HepG2 (cell line): ENCODE results near the gene XG. TPM values are rescaled to one million over a fixed set of nuclear protein-coding genes. Genes with fewer than 3 reads are reported as not detected.

Source experiments
- ATAC-seq: fragments of 200-7000 bp; cut with Tn5 transposase; 3 replicates; pipeline ENCODE4 v1.9.1; 2020; ENCODE audit warnings: mild to moderate bottlenecking, moderate library complexity
- BruUV-seq: library from RNA; stranded (reverse); fragments of 400-500 nt; replicated peaks from 2 replicates; lab custom pipeline; 2021; lab: Mats Ljungman, UMichigan
- CTCF ChIA-PET: fragments of 300-600 bp; formaldehyde crosslinking; extraction: SDS; loops from one replicate; lab custom pipeline; 2021; ENCODE audit warnings: low total read pairs, inconsistent platforms, low intra/inter-chr PET ratio; lab: Yijun Ruan, JAX
- POLR2A ChIA-PET: fragments of 350-600 bp; sonication (Branson Sonifier 250); formaldehyde crosslinking; loops from one replicate; lab custom pipeline; 2020; ENCODE audit warnings: antibody characterized with exemption, inconsistent platforms; lab: Yijun Ruan, JAX
- DNase-seq: peaks from one replicate; pipeline ENCODE4 v3.0.0-alpha.2; 2015; ENCODE audit warnings: low spot score
- FAIRE-seq: peaks from 3 replicates; lab custom pipeline; 2011; peaks lifted over from hg19 to GRCh38; lab: Jason Lieb, UNC
- H2AFZ ChIP-seq: one replicate; pipeline ENCODE4 v1.6.1; 2011; ENCODE audit warnings: low read length, inconsistent platforms
- H3K27ac ChIP-seq: fragments of 300-600 bp; 3 replicates; pipeline ENCODE4 v1.8.0; 2011; ENCODE audit warnings: mixed run types, mild to moderate bottlenecking, mixed read lengths, low read length, inconsistent platforms; ENCODE audit not compliant: insufficient read depth; ENCODE audit errors: extremely low read length
- H3K27me3 ChIP-seq, 2 experiments: fragments of 200-600 bp in 1 of 2; 2 replicates in 1 of 2; 3 replicates in 1 of 2; pipeline versions ENCODE4 v1.6.0 to v1.8.0; 2011; ENCODE audit warnings: low read length in 2 of 2, mild to moderate bottlenecking in 2 of 2, moderate library complexity in 2 of 2, inconsistent platforms in 1 of 2; ENCODE audit not compliant: insufficient read depth in 2 of 2, control insufficient read depth in 1 of 2
- H3K36me3 ChIP-seq, 2 experiments: fragments of 200-600 bp in 1 of 2; replicated peaks in 1 of 2; 2 replicates in 1 of 2; 3 replicates in 1 of 2; pipeline versions ENCODE4 v1.5.1 to v1.8.0; 2011; ENCODE audit warnings: low read length in 2 of 2, inconsistent platforms in 1 of 2; ENCODE audit not compliant: insufficient read depth in 2 of 2, control insufficient read depth in 1 of 2
- H3K4me1 ChIP-seq: 2 replicates; pipeline ENCODE4 v1.5.1; 2012; ENCODE audit warnings: low read length, inconsistent platforms; ENCODE audit not compliant: insufficient read depth
- H3K4me2 ChIP-seq: 2 replicates; pipeline ENCODE4 v1.6.0; 2011; ENCODE audit warnings: low read depth, low read length, inconsistent platforms
- H3K4me3 ChIP-seq, 3 experiments: fragments of 200-600 bp in 1 of 3; sonication (generic), shearing (Covaris generic) in 1 of 3; replicated peaks in 1 of 3; 2 replicates each; pipeline ENCODE4 v1.5.1; 2011 to 2016; ENCODE audit warnings: low read length in 3 of 3, inconsistent platforms in 2 of 3, low read depth in 2 of 3, mild to moderate bottlenecking in 2 of 3, control low read depth in 1 of 3, mixed read lengths in 1 of 3; ENCODE audit not compliant: insufficient read depth in 1 of 3
- H3K79me2 ChIP-seq: one replicate; pipeline ENCODE4 v1.6.1; 2011; ENCODE audit warnings: low read length, inconsistent platforms; ENCODE audit not compliant: insufficient read depth
- H3K9ac ChIP-seq: 2 replicates; pipeline ENCODE4 v1.6.0; 2011; ENCODE audit warnings: mild to moderate bottlenecking, low read depth, low read length, inconsistent platforms; ENCODE audit not compliant: insufficient read depth
- H3K9me3 ChIP-seq: 2 replicates; pipeline ENCODE4 v1.5.1; 2012; ENCODE audit warnings: mild to moderate bottlenecking, low read length
- H4K20me1 ChIP-seq: 2 replicates; pipeline ENCODE4 v1.6.0; 2011; ENCODE audit warnings: inconsistent platforms, mild to moderate bottlenecking, low read length, moderate library complexity; ENCODE audit not compliant: insufficient read depth
- ELF3 ChIP-seq: IDR thresholded peaks from 2 replicates; pipeline ENCODE4 v1.6.1; 2016; ENCODE audit warnings: missing genetic modification reagents, missing compliant biosample characterization
- FOSL1 ChIP-seq: sonication (generic); formaldehyde crosslinking; IDR thresholded peaks from 2 replicates; pipeline ENCODE4 v1.9.0; 2021; ENCODE audit warnings: missing genetic modification reagents, borderline replicate concordance
- HMG20B ChIP-seq: conservative IDR thresholded peaks from 2 replicates; pipeline ENCODE4 v1.6.1; 2016; ENCODE audit warnings: missing genetic modification reagents, missing compliant biosample characterization
- HNF4A ChIP-seq: sonication (generic); formaldehyde crosslinking; IDR thresholded peaks from 2 replicates; pipeline ENCODE4 v1.4.0; 2020; ENCODE audit warnings: missing genetic modification reagents
- MXD4 ChIP-seq: IDR thresholded peaks from 2 replicates; pipeline ENCODE4 v1.6.1; 2016; ENCODE audit warnings: mild to moderate bottlenecking, missing biosample characterization, missing genetic modification reagents
- TCF12 ChIP-seq, 2 experiments: fragments of 450-650 bp in 1 of 2; sonication (generic) in 1 of 2; formaldehyde crosslinking in 1 of 2; IDR thresholded peaks; 2 replicates each; pipeline versions ENCODE4 v1.6.1 to v1.8.0; 2017 to 2022; ENCODE audit warnings: antibody characterized with exemption in 1 of 2, mild to moderate bottlenecking in 1 of 2, missing genetic modification reagents in 1 of 2, moderate library complexity in 1 of 2
- ZFP1 ChIP-seq: IDR thresholded peaks from 2 replicates; pipeline ENCODE4 v1.6.1; 2016
- ZNF333 ChIP-seq: sonication (generic); formaldehyde crosslinking; IDR thresholded peaks from 2 replicates; pipeline ENCODE4 v1.4.0; 2020; ENCODE audit warnings: mild to moderate bottlenecking, missing genetic modification reagents, borderline replicate concordance
- ZNF629 ChIP-seq: sonication (generic); formaldehyde crosslinking; conservative IDR thresholded peaks from 2 replicates; pipeline ENCODE4 v1.5.0; 2020; ENCODE audit warnings: missing genetic modification reagents
- WGBS: methylation state at CpG from one replicate; pipeline ENCODE4 v1.1.6; 2017; ENCODE audit warnings: low lambda C conversion rate; 5-methylcytosine and 5-hydroxymethylcytosine counted together
- in situ Hi-C: cut with HindIII; loops from 2 replicates; pipeline ENCODE4 v1.10.0; 2017; ENCODE audit warnings: low pct_unique_long_range_greater_than_20kb; ENCODE audit not compliant: extremely low pct_ligation_motif_present
- intact Hi-C: fragments of 100-400 bp; cut with micrococcal nuclease; formaldehyde crosslinking; loops from one replicate; pipeline ENCODE4 v1.10.0; 2022; ENCODE audit not compliant: unreplicated experiment
- polyA plus RNA-seq, 8 experiments: library from polyadenylated mRNA; depleted of rRNA in 3 of 8; stranded (reverse) in 7 of 8; unstranded in 1 of 8; fragments of >200 nt; fragmentation: Illumina TruSeq in 4 of 8; extraction: Trizol in 4 of 8; gene quantifications; 2 replicates each; pipeline versions ENCODE4 v1.2.1 to v1.2.3, GENCODE V29; 2011 to 2016; ENCODE audit warnings: low read depth in 4 of 8, missing spikeins in 1 of 8, mixed read lengths in 1 of 8; ENCODE audit not compliant: insufficient read depth in 1 of 8
- total RNA-seq, 5 experiments: library from RNA; depleted of rRNA; stranded (reverse); fragments of >200 nt; fragmentation: Illumina TruSeq; extraction: Trizol; gene quantifications; 2 replicates each; pipeline ENCODE4 v1.2.3, GENCODE V29; 2016; ENCODE audit warnings: low read depth in 1 of 5
- TF ChIP-seq, protein P1 (sequence below): IDR thresholded peaks from 2 replicates; pipeline ENCODE4 v1.6.1; 2016; ENCODE audit warnings: mild to moderate bottlenecking
- TF ChIP-seq, protein P2 (sequence below): IDR thresholded peaks from 2 replicates; pipeline ENCODE4 v1.6.1; 2016; ENCODE audit warnings: missing compliant biosample characterization, missing genetic modification reagents, borderline replicate concordance
- TF ChIP-seq, protein P3 (sequence below): sonication (generic); formaldehyde crosslinking; IDR thresholded peaks from 2 replicates; pipeline ENCODE4 v1.4.0; 2020; ENCODE audit warnings: missing genetic modification reagents
- TF ChIP-seq, protein P4 (sequence below): sonication (generic); formaldehyde crosslinking; IDR thresholded peaks from 2 replicates; pipeline ENCODE4 v1.4.0; 2020; ENCODE audit warnings: low read depth, mild to moderate bottlenecking, missing genetic modification reagents

The XG gene
- total and polyA plus RNA-seq, 2 of the 13 experiments (the other 11 are each of a cell fraction or from before 2014, with no cell fraction given), result not detected

DNA sequence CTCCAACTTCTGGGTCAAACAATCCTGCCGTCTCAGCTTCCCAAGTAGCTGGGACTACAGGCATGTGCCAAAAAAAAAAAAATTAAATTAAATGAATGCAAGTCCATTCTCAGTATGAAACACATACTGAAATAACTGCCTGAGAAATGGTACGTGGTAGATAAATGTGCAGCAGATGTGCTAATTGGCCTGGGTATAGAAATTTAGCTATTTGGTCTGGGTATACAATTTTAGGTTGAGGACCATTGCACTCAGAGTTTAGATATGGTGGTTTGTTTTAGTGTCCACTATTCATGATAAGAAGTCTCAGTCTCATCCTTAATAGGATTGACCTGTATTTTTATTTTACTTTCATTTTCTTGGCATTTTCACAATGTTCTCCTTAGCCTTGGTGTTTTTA, 86.1 kb downstream of the XG start:
- peak; percentile 4 for FAIRE-seq
- no peak for DNase-seq
- H3K4me1 ChIP-seq, result no peaks in the 10 kb centered on the region
- H3K9ac ChIP-seq, result no peak overlapping the region
- H3K4me2 ChIP-seq, result no peak overlapping the region
- H4K20me1 ChIP-seq, result no peaks in the 10 kb centered on the region
- no peaks in the 10 kb centered on the region for H3K27me3 ChIP-seq
- no TSS peak for BruUV-seq
- in situ Hi-C loops, result no loop called here
- no peaks in the 10 kb centered on the region for H3K79me2 ChIP-seq
- H2AFZ ChIP-seq, result no peak overlapping the region
- POLR2A ChIA-PET, result no interaction called here
- no peak overlapping the region for H3K4me3 ChIP-seq
- CTCF ChIA-PET, result no interaction called here
- H3K36me3 ChIP-seq, result peaks cover 0 to 1% of the 10 kb centered on the region in 2 experiments; a peak in 2 of 5 replicates
- H3K27ac ChIP-seq, result no peak overlapping the region
- no peaks in the 10 kb centered on the region for H3K9me3 ChIP-seq
- intact Hi-C loops, result no loop called here
- WGBS, result 100% methylated on average over 2 of the region's 2 CpGs
- TF ChIP-seq HNF4A (CRISPR knock-in tag), result no peak
- no peak for TF ChIP-seq MXD4 (CRISPR knock-in tag)
- no peak for TF ChIP-seq ELF3
- TF ChIP-seq ZNF629, result no peak
- peak; percentile 99 for TF ChIP-seq ZFP1 (CRISPR knock-in tag)
- ATAC-seq, result no peak

DNA sequence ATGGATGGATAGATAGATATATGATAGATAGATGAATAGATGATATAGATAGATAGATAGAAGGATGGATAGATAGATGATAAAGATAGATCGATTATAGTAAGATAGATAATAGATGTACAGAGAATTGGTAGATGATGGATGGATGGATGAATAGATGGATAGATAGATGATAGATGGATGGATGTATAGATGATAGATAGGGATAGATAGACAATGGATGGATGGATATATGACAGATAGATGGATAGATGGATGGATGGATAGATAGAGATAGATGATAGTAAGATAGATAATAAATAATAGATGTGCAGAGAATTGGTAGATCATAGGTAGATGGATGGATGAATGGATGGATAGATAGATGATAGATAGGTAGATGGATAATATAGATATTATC, 89.1 kb downstream of the XG start:
- H3K9me3 ChIP-seq, result no peaks in the 10 kb centered on the region
- no peak overlapping the region for H3K4me3 ChIP-seq
- ChIA-PET CTCF (no interaction called here), POLR2A (no interaction called here)
- H3K79me2 ChIP-seq, result no peaks in the 10 kb centered on the region
- H3K27me3 ChIP-seq, result no peaks in the 10 kb centered on the region
- no peak overlapping the region for H2AFZ ChIP-seq
- ATAC-seq (no peak), DNase-seq (no peak), FAIRE-seq (no peak)
- H3K4me1 ChIP-seq, result no peaks in the 10 kb centered on the region
- BruUV-seq, result no TSS peak
- H3K27ac ChIP-seq, result no peak overlapping the region
- in situ Hi-C loops, result no loop called here
- peaks cover 0 to 1% of the 10 kb centered on the region in 2 experiments; a peak in 2 of 5 replicates for H3K36me3 ChIP-seq
- intact Hi-C loops, result no loop called here
- no peaks in the 10 kb centered on the region for H4K20me1 ChIP-seq
- no peak overlapping the region for H3K9ac ChIP-seq
- WGBS, result 100% methylated on average over 1 of the region's 1 CpG
- H3K4me2 ChIP-seq, result no peak overlapping the region
- TF ChIP-seq FOSL1 (CRISPR knock-in tag) (no peak), TCF12 (IDR thresholded peaks at IDR 0.05) (no peak), TCF12 (CRISPR knock-in tag; IDR thresholded peaks at IDR 0.05) (no peak), HMG20B (CRISPR knock-in tag) (no peak), ZNF333 (CRISPR knock-in tag) (no peak)
- TF ChIP-seq, protein P1, sequence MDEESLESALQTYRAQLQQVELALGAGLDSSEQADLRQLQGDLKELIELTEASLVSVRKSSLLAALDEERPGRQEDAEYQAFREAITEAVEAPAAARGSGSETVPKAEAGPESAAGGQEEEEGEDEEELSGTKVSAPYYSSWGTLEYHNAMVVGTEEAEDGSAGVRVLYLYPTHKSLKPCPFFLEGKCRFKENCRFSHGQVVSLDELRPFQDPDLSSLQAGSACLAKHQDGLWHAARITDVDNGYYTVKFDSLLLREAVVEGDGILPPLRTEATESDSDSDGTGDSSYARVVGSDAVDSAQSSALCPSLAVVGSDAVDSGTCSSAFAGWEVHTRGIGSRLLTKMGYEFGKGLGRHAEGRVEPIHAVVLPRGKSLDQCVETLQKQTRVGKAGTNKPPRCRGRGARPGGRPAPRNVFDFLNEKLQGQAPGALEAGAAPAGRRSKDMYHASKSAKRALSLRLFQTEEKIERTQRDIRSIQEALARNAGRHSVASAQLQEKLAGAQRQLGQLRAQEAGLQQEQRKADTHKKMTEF (CRISPR knock-in tag), result no peak
- TF ChIP-seq, protein P2, sequence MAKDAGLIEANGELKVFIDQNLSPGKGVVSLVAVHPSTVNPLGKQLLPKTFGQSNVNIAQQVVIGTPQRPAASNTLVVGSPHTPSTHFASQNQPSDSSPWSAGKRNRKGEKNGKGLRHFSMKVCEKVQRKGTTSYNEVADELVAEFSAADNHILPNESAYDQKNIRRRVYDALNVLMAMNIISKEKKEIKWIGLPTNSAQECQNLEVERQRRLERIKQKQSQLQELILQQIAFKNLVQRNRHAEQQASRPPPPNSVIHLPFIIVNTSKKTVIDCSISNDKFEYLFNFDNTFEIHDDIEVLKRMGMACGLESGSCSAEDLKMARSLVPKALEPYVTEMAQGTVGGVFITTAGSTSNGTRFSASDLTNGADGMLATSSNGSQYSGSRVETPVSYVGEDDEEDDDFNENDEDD, result no peak
- TF ChIP-seq, protein P3, sequence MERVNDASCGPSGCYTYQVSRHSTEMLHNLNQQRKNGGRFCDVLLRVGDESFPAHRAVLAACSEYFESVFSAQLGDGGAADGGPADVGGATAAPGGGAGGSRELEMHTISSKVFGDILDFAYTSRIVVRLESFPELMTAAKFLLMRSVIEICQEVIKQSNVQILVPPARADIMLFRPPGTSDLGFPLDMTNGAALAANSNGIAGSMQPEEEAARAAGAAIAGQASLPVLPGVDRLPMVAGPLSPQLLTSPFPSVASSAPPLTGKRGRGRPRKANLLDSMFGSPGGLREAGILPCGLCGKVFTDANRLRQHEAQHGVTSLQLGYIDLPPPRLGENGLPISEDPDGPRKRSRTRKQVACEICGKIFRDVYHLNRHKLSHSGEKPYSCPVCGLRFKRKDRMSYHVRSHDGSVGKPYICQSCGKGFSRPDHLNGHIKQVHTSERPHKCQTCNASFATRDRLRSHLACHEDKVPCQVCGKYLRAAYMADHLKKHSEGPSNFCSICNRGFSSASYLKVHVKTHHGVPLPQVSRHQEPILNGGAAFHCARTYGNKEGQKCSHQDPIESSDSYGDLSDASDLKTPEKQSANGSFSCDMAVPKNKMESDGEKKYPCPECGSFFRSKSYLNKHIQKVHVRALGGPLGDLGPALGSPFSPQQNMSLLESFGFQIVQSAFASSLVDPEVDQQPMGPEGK (CRISPR knock-in tag), result no peak
- TF ChIP-seq, protein P4, sequence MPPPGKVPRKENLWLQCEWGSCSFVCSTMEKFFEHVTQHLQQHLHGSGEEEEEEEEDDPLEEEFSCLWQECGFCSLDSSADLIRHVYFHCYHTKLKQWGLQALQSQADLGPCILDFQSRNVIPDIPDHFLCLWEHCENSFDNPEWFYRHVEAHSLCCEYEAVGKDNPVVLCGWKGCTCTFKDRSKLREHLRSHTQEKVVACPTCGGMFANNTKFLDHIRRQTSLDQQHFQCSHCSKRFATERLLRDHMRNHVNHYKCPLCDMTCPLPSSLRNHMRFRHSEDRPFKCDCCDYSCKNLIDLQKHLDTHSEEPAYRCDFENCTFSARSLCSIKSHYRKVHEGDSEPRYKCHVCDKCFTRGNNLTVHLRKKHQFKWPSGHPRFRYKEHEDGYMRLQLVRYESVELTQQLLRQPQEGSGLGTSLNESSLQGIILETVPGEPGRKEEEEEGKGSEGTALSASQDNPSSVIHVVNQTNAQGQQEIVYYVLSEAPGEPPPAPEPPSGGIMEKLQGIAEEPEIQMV (CRISPR knock-in tag), result no peak
